Measurements from ENCODE around the gene KLKB1.
A peak's percentile ranks its signal among the peaks of the same experiment; 100 is the strongest.

The KLKB1 gene

DNA sequence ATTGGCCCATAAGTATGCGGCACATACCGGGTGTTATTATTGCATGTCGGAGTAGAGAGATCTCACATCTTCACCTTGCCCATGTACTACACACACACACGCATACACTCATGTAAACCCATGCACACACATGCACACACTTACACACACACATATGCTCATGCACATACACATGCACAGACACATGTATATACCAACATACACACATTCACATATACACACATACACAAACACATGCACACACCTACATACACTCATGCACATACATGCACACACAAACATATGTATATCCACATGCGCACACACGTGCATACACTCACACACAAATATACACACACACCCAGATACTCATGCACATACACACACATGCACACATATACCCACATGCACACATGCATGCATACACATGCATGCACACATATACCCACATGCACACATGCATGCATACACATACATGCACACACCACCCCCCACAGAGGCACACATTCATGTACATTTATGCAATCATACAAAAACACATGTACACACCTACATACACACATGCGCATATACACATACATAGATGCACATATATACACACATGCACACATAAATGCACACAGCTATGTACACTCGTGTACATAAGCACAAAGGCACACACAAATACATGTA, 24.7 kb upstream of the KLKB1 start:
- DNase-seq, result no peak
- TF ChIP-seq, protein P1, sequence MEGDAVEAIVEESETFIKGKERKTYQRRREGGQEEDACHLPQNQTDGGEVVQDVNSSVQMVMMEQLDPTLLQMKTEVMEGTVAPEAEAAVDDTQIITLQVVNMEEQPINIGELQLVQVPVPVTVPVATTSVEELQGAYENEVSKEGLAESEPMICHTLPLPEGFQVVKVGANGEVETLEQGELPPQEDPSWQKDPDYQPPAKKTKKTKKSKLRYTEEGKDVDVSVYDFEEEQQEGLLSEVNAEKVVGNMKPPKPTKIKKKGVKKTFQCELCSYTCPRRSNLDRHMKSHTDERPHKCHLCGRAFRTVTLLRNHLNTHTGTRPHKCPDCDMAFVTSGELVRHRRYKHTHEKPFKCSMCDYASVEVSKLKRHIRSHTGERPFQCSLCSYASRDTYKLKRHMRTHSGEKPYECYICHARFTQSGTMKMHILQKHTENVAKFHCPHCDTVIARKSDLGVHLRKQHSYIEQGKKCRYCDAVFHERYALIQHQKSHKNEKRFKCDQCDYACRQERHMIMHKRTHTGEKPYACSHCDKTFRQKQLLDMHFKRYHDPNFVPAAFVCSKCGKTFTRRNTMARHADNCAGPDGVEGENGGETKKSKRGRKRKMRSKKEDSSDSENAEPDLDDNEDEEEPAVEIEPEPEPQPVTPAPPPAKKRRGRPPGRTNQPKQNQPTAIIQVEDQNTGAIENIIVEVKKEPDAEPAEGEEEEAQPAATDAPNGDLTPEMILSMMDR (IDR thresholded peaks at IDR 0.05; ENCODE audit: low read depth, low read length, missing control alignments), result no peak
- Histone ChIP-seq H3K4me3 (ENCODE audit: low read depth, low read length) (no peak overlapping the region), H3K27ac (no peak overlapping the region), H3K27me3 (replicated peaks) (no peaks in the 10 kb centered on the region), H3K36me3 (replicated peaks) (no peaks in the 10 kb centered on the region)
- in situ Hi-C loops (cut with HindIII; ENCODE audit: low pct_ligation_motif_present, low sequenced_read_pairs), result no loop called here

DNA sequence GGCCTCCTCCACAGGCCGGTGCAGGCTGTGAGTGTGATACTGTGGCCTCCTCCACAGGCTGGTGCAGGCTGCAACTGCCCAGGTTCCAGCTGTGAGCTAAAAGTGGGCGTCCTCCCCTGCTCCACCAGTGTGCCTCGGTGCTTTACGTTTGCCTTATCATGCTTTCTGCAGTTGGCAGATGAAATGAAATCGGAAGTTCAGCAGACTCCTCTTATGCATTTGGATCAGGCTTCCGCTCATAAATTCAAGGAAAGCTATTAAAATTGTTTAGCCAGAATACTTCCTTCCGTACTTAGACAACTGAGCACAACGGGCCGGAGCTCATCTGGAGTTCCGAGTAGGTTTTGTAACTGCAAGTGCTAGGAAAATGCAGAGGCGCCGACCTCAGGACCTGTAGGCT, 23.9 kb upstream of the KLKB1 start:
- in situ Hi-C loops (cut with HindIII; ENCODE audit: low pct_ligation_motif_present, low sequenced_read_pairs), result no loop called here
- H3K4me3 ChIP-seq (ENCODE audit: low read depth, low read length), result no peak overlapping the region
- H3K27ac ChIP-seq, result no peak overlapping the region
- no peak for DNase-seq
- H3K27me3 ChIP-seq (replicated peaks), result no peaks in the 10 kb centered on the region
- no peaks in the 10 kb centered on the region for H3K36me3 ChIP-seq (replicated peaks)
- TF ChIP-seq, protein P1 (IDR thresholded peaks at IDR 0.05; ENCODE audit: low read depth, low read length, missing control alignments), result no peak

DNA sequence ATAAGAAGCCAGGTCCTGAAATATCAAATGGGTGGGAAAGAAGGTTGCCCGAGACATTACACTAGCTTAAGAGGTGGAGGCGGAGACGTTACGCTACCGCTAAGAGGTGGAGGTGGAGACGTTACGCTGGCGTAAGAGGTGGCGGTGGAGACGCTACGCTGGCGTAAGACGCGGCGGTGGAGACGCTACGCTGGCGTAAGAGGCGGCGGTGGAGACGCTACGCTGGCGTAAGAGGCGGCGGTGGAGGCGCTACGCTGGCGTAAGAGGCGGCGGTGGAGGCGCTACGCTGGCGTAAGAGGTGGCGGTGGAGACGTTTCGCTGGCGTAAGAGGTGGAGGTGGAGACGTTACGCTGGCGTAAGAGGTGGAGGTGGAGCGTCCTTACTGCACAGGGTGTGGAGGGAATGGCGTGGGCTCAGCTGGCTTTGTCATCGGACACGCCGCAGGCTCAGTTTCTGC, 23.2 kb upstream of the KLKB1 start:
- peak overlapping the region; percentile 69 for H3K27ac ChIP-seq
- no peaks in the 10 kb centered on the region for H3K27me3 ChIP-seq (replicated peaks)
- H3K36me3 ChIP-seq (replicated peaks), result no peaks in the 10 kb centered on the region
- no peak overlapping the region for H3K4me3 ChIP-seq (ENCODE audit: low read depth, low read length)
- in situ Hi-C loops (cut with HindIII; ENCODE audit: low pct_ligation_motif_present, low sequenced_read_pairs), result no loop called here
- TF ChIP-seq, protein P1 (IDR thresholded peaks at IDR 0.05; ENCODE audit: low read depth, low read length, missing control alignments), result no peak
- DNase-seq, result peak; percentile 43

DNA sequence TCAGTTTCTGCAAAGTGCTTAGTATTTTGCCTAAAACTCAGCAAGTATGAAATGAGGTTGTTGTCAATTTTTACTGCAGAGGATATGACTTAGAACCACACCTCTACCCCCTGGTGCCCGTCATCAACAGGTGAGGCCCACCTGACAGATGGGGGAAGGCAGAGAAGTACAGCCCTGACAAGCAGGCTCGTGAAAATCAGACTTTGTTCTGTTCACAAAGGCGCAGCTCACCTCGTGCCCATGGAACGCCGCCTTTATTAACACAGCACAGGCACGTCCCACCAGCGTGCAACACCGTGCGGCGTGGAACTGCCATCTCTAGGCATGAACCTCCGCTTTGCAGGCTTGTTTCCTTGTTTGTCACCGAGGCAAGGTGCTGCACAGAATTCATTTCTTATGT, 22.6 kb upstream of the KLKB1 start:
- no peak overlapping the region for H3K4me3 ChIP-seq (ENCODE audit: low read depth, low read length)
- TF ChIP-seq, protein P1 (IDR thresholded peaks at IDR 0.05; ENCODE audit: low read depth, low read length, missing control alignments), result no peak

DNA sequence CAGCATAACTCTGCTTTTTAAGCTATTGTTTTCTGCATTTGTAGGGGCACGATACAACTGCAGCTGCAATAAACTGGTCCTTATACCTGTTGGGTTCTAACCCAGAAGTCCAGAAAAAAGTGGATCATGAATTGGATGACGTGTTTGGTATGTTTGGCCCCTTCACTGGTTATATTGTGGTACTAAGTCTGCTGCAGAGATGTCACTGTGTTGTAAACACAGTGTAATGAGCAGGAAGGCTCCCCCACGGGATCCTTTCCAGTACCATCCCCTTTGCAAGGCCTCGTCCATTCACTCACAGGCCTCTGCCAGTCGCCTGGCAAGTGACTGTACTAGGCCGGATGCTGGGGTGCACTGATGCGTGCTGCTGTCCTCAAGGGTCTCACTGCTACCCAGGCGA, 22.2 kb upstream of the KLKB1 start:
- H3K4me3 ChIP-seq (ENCODE audit: low read depth, low read length), result no peak overlapping the region
- no peak overlapping the region for H3K27ac ChIP-seq
- no peak for DNase-seq
- TF ChIP-seq, protein P1 (IDR thresholded peaks at IDR 0.05; ENCODE audit: low read depth, low read length, missing control alignments), result no peak
- no peaks in the 10 kb centered on the region for H3K27me3 ChIP-seq (replicated peaks)
- in situ Hi-C loops (cut with HindIII; ENCODE audit: low pct_ligation_motif_present, low sequenced_read_pairs), result no loop called here
- H3K36me3 ChIP-seq (replicated peaks), result no peaks in the 10 kb centered on the region

More for the DNA sequence above, 22.6 kb upstream of the KLKB1 start:
- no peaks in the 10 kb centered on the region for H3K27me3 ChIP-seq (replicated peaks)
- H3K27ac ChIP-seq, result peak overlapping the region; percentile 69
- DNase-seq, result no peak
- no peaks in the 10 kb centered on the region for H3K36me3 ChIP-seq (replicated peaks)
- in situ Hi-C loops (cut with HindIII; ENCODE audit: low pct_ligation_motif_present, low sequenced_read_pairs), result no loop called here

All from brain microvascular endothelial cell (primary cell).